PC-9 (cell line): ENCODE data around the gene ELAVL1. TPM values are rescaled to one million over a fixed set of nuclear protein-coding genes. Genes with fewer than 3 reads are reported as not detected.

Experiments
- BruUV-seq: library from RNA; stranded (reverse); fragments of 400-500 nt; replicated peaks from 2 replicates; lab custom pipeline; 2021; lab: Mats Ljungman, UMichigan
- CTCF ChIA-PET: fragments of 300-600 bp; sonication (Branson Sonifier 250); formaldehyde crosslinking; loops from one replicate; lab custom pipeline; 2022; ENCODE audit warnings: antibody characterized with exemption; lab: Charles Lee
- POLR2A ChIA-PET: fragments of 300-600 bp; sonication (Branson Sonifier 250); formaldehyde crosslinking; loops from one replicate; lab custom pipeline; 2022; ENCODE audit warnings: antibody characterized with exemption; ENCODE audit not compliant: unreplicated experiment; lab: Charles Lee
- DNase-seq, 2 experiments: peaks; one replicate each; pipeline versions ENCODE4 v3.0.0 to v3.0.0-alpha.2; 2015 to 2022; ENCODE audit warnings: mixed read lengths in 1 of 2
- H2AFZ ChIP-seq: fragments of 200-600 bp; sonication (generic); 2 replicates; pipeline ENCODE4 v1.8.1; 2017; ENCODE audit warnings: antibody characterized with exemption
- H3F3A ChIP-seq: fragments of 200-600 bp; sonication (generic); 2 replicates; pipeline ENCODE4 v1.8.1; 2017; ENCODE audit warnings: antibody characterized with exemption, mild to moderate bottlenecking, low read depth; ENCODE audit not compliant: insufficient read depth
- H3K27ac ChIP-seq: fragments of 200-600 bp; sonication (generic); 2 replicates; pipeline ENCODE4 v1.6.1; 2016; ENCODE audit warnings: mixed run types
- H3K27me3 ChIP-seq: fragments of 200-600 bp; sonication (generic); 2 replicates; pipeline ENCODE4 v1.6.1; 2016; ENCODE audit warnings: low read depth, mixed run types; ENCODE audit not compliant: insufficient read depth
- H3K36me3 ChIP-seq: fragments of 200-600 bp; sonication (generic); 2 replicates; pipeline ENCODE4 v1.6.1; 2016; ENCODE audit warnings: low read depth, mixed run types
- H3K4me1 ChIP-seq: fragments of 200-600 bp; sonication (generic); replicated peaks from 2 replicates; pipeline ENCODE4 v1.6.1; 2016; ENCODE audit warnings: mixed run types; ENCODE audit not compliant: insufficient read depth
- H3K4me2 ChIP-seq: fragments of 200-600 bp; sonication (generic); 2 replicates; pipeline ENCODE4 v1.6.1; 2017; ENCODE audit warnings: mixed run types
- H3K4me3 ChIP-seq: fragments of 200-600 bp; sonication (generic); 2 replicates; pipeline ENCODE4 v1.6.1; 2016; ENCODE audit warnings: mixed run types
- H3K79me2 ChIP-seq: fragments of 200-600 bp; sonication (generic); 2 replicates; pipeline ENCODE4 v1.6.1; 2017; ENCODE audit warnings: low read depth, mixed run types
- H3K9me2 ChIP-seq: fragments of 200-600 bp; sonication (generic); 2 replicates; pipeline ENCODE4 v1.8.1; 2017; ENCODE audit warnings: mild to moderate bottlenecking; ENCODE audit not compliant: insufficient read depth
- H3K9me3 ChIP-seq: fragments of 200-600 bp; sonication (generic); 2 replicates; pipeline ENCODE4 v1.8.1; 2016; ENCODE audit warnings: low read depth; ENCODE audit not compliant: insufficient read depth
- H4K20me1 ChIP-seq: fragments of 200-600 bp; sonication (generic); 2 replicates; pipeline ENCODE4 v1.8.1; 2017; ENCODE audit not compliant: insufficient read depth
- EZH2 ChIP-seq: fragments of 200-600 bp; sonication (generic); IDR thresholded peaks from 2 replicates; pipeline ENCODE4 v1.8.0; 2017; ENCODE audit warnings: antibody characterized with exemption, low read depth
- intact Hi-C: fragments of 100-400 bp; cut with micrococcal nuclease; formaldehyde crosslinking; loops from one replicate; pipeline ENCODE4 v1.10.0; 2022; ENCODE audit not compliant: unreplicated experiment
- total RNA-seq: library from RNA; stranded (reverse); gene quantifications from 2 replicates; pipeline ENCODE4 v1.2.3, GENCODE V29; 2021
- TF ChIP-seq, protein P1 (sequence below): fragments of 200-600 bp; sonication (generic); conservative IDR thresholded peaks from 2 replicates; pipeline ENCODE4 v1.6.1; 2017; ENCODE audit warnings: mixed run types, antibody characterized with exemption, mild to moderate bottlenecking, moderate library complexity

ELAVL1 gene
- total RNA-seq, 1 experiment from 2014 or later: 108 TPM

DNA sequence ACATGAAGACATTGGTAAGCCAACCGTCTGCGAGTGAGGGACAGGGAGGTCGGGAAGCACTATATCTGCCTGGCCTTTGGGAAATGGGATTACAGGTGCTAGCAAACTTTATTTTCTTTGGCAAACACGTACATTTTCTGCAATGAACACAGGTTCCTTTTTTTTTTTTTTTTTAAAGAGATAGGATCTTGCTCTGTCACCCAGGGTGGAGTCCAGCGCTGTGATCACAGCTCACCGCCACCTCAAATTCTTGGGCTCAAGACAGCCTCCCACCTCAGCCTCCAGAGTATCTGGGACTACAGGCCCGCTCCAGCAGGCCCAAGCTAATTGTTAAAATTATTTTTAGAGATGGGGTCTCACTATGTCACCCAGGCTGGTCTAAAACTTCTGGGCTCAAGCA, 24.2 kb downstream of the ELAVL1 start:
- peaks cover 3% of the 10 kb centered on the region; the same call in 1 of the 2 replicates for H3F3A ChIP-seq
- no peaks in the 10 kb centered on the region for H3K9me2 ChIP-seq
- ChIA-PET POLR2A (no interaction called here), CTCF (no interaction called here)
- 0 out of 2 replicates have a peak, but pooled peaks cover 5% of the 10 kb centered on the region for H3K36me3 ChIP-seq
- no peak overlapping the region for H3K27ac ChIP-seq
- H3K4me2 ChIP-seq: no peak overlapping the region
- H3K4me3 ChIP-seq: no peak overlapping the region
- H4K20me1 ChIP-seq: peaks cover 65% of the 10 kb centered on the region
- TF ChIP-seq, protein P1, sequence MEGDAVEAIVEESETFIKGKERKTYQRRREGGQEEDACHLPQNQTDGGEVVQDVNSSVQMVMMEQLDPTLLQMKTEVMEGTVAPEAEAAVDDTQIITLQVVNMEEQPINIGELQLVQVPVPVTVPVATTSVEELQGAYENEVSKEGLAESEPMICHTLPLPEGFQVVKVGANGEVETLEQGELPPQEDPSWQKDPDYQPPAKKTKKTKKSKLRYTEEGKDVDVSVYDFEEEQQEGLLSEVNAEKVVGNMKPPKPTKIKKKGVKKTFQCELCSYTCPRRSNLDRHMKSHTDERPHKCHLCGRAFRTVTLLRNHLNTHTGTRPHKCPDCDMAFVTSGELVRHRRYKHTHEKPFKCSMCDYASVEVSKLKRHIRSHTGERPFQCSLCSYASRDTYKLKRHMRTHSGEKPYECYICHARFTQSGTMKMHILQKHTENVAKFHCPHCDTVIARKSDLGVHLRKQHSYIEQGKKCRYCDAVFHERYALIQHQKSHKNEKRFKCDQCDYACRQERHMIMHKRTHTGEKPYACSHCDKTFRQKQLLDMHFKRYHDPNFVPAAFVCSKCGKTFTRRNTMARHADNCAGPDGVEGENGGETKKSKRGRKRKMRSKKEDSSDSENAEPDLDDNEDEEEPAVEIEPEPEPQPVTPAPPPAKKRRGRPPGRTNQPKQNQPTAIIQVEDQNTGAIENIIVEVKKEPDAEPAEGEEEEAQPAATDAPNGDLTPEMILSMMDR: no peak
- TF ChIP-seq EZH2: no peak
- BruUV-seq: no TSS peak
- H3K79me2 ChIP-seq: peaks cover 41% of the 10 kb centered on the region
- H3K9me3 ChIP-seq: no peaks in the 10 kb centered on the region
- intact Hi-C loops: no loop called here
- H3K4me1 ChIP-seq: peaks cover 3% of the 10 kb centered on the region
- no peak overlapping the region for H2AFZ ChIP-seq
- no peak for DNase-seq
- no peaks in the 10 kb centered on the region for H3K27me3 ChIP-seq

DNA sequence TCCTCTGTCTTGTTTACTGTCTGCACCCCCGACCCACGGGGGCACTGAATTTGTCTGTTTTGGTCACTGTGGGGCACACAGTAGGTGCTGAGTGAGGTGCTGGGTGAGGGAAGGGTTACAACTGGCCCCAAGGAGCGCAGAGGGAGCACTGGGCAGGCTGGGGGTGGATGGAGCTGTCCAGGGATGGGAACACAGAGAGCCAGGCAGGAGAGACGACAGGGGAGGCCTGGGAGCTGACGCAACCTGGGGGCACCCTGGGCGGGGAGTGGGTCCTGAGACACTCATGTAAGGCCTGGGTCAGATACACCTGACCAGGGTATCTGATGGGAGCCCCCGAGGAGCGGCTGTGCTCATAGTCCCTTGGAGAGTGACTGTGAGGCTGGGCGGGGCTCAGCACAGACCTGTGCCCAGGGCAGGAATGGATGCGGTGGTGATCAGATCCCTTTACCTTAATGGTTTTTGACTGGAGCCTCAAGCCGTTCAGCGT, 24.8 kb downstream of the ELAVL1 start:
- H3K4me3 ChIP-seq: no peak overlapping the region
- H3F3A ChIP-seq: no peaks in the 10 kb centered on the region
- intact Hi-C loops: no loop called here
- BruUV-seq: no TSS peak
- H3K27ac ChIP-seq: no peak overlapping the region
- H3K4me1 ChIP-seq: no peaks in the 10 kb centered on the region
- no peak for DNase-seq
- TF ChIP-seq, protein P1: no peak
- no peak for TF ChIP-seq EZH2
- H3K9me2 ChIP-seq: no peaks in the 10 kb centered on the region
- CTCF ChIA-PET: no interaction called here
- H4K20me1 ChIP-seq: peaks cover 59% of the 10 kb centered on the region
- 0 out of 2 replicates have a peak, but pooled peaks cover 5% of the 10 kb centered on the region for H3K36me3 ChIP-seq
- no peaks in the 10 kb centered on the region for H3K9me3 ChIP-seq
- H2AFZ ChIP-seq: no peak overlapping the region
- no peak overlapping the region for H3K4me2 ChIP-seq
- H3K79me2 ChIP-seq: peaks cover 36% of the 10 kb centered on the region
- no peaks in the 10 kb centered on the region for H3K27me3 ChIP-seq
- POLR2A ChIA-PET: no interaction called here

GRCh38 chr19:7980168-7980567, 25.3 kb downstream of the ELAVL1 start:
- no peaks in the 10 kb centered on the region for H3K9me3 ChIP-seq
- H4K20me1 ChIP-seq: peaks cover 56% of the 10 kb centered on the region
- no TSS peak for BruUV-seq
- ChIA-PET POLR2A (interaction anchor here (0.7 kb wide), 1 partner anchor 10 kb away, joined by 8 read pairs; no protein-coding TSS in a partner anchor), CTCF (no interaction called here)
- no peaks in the 10 kb centered on the region for H3K9me2 ChIP-seq
- H3K27ac ChIP-seq: no peak overlapping the region
- no peaks in the 10 kb centered on the region for H3K4me1 ChIP-seq
- peaks cover 31% of the 10 kb centered on the region for H3K79me2 ChIP-seq
- H3K4me2 ChIP-seq: no peak overlapping the region
- TF ChIP-seq EZH2: no peak
- TF ChIP-seq, protein P1: no peak
- H3K36me3 ChIP-seq: 0 out of 2 replicates have a peak, but pooled peaks cover 5% of the 10 kb centered on the region
- H2AFZ ChIP-seq: no peak overlapping the region
- no peaks in the 10 kb centered on the region for H3K27me3 ChIP-seq
- DNase-seq: no peak
- intact Hi-C loops: no loop called here
- no peak overlapping the region for H3K4me3 ChIP-seq
- no peaks in the 10 kb centered on the region for H3F3A ChIP-seq
